Brain microvascular endothelial cell (primary cell): Measurements from ENCODE around the gene TRIM42.

Source experiments
- DNase-seq: peaks from one replicate; pipeline ENCODE4 v3.0.0-alpha.2; 2020
- H3K27ac ChIP-seq: fragments of 250-450 bp; sonication (Bioruptor Pico); 2 replicates; pipeline ENCODE4 v1.5.1; 2020; ENCODE audit warnings: mild to moderate bottlenecking, moderate library complexity
- H3K27me3 ChIP-seq: fragments of 250-450 bp; sonication (Bioruptor Pico); replicated peaks from 2 replicates; pipeline ENCODE4 v1.5.1; 2020; ENCODE audit warnings: mild to moderate bottlenecking
- H3K36me3 ChIP-seq: fragments of 250-450 bp; sonication (Bioruptor Pico); replicated peaks from 2 replicates; pipeline ENCODE4 v1.5.1; 2020; ENCODE audit warnings: mild to moderate bottlenecking
- H3K4me3 ChIP-seq: 2 replicates; pipeline ENCODE4 v1.5.1; 2011; ENCODE audit warnings: low read depth, mild to moderate bottlenecking, control low read depth, low read length, moderate library complexity
- CTCF ChIP-seq: IDR thresholded peaks from 2 replicates; pipeline ENCODE4 v1.5.1; 2011; ENCODE audit warnings: low read depth, mild to moderate bottlenecking, moderate library complexity, low read length, control low read depth, inconsistent platforms; ENCODE audit errors: missing control alignments
- in situ Hi-C: cut with HindIII; loops from 2 replicates; pipeline ENCODE4 v1.10.0; 2017; ENCODE audit warnings: low sequenced_read_pairs, low pct_ligation_motif_present

TRIM42 gene

GRCh38 chr3:140723576-140723975 is 45.7 kb downstream of the TRIM42 start:
- no peaks in the 10 kb centered on the region for H3K27me3 ChIP-seq
- H3K36me3 ChIP-seq, result no peaks in the 10 kb centered on the region
- DNase-seq, result no peak
- in situ Hi-C loops, result no loop called here
- TF ChIP-seq CTCF, result no peak
- no peak overlapping the region for H3K27ac ChIP-seq
- H3K4me3 ChIP-seq, result no peak overlapping the region

GRCh38 chr3:140724856-140725812 is 47.3 kb downstream of the TRIM42 start:
- no peak for TF ChIP-seq CTCF
- in situ Hi-C loops, result no loop called here
- Histone ChIP-seq H3K4me3 (no peak overlapping the region), H3K36me3 (no peaks in the 10 kb centered on the region), H3K27ac (no peak overlapping the region), H3K27me3 (no peaks in the 10 kb centered on the region)
- DNase-seq, result no peak

GRCh38 chr3:140726066-140726465 is 48.2 kb downstream of the TRIM42 start:
- H3K27ac ChIP-seq, result no peak overlapping the region
- no peaks in the 10 kb centered on the region for H3K36me3 ChIP-seq
- H3K27me3 ChIP-seq, result no peaks in the 10 kb centered on the region
- TF ChIP-seq CTCF, result no peak
- H3K4me3 ChIP-seq, result no peak overlapping the region
- in situ Hi-C loops, result no loop called here
- DNase-seq, result no peak

- no peak overlapping the region for H3K27ac ChIP-seq
- no peak for TF ChIP-seq CTCF
- in situ Hi-C loops, result no loop called here
Measured at GRCh38 chr3:140727886-140728285, 50.0 kb downstream of the TRIM42 start.

GRCh38 chr3:140731440-140732119 is 53.7 kb downstream of the TRIM42 start:
- no peak overlapping the region for H3K27ac ChIP-seq
- in situ Hi-C loops, result no loop called here
- H3K4me3 ChIP-seq, result no peak overlapping the region
- no peak for TF ChIP-seq CTCF
- H3K36me3 ChIP-seq, result no peaks in the 10 kb centered on the region
- no peaks in the 10 kb centered on the region for H3K27me3 ChIP-seq
- no peak for DNase-seq

More at GRCh38 chr3:140727886-140728285, 50.0 kb downstream of the TRIM42 start:
- H3K36me3 ChIP-seq, result no peaks in the 10 kb centered on the region
- H3K27me3 ChIP-seq, result no peaks in the 10 kb centered on the region
- DNase-seq, result no peak
- no peak overlapping the region for H3K4me3 ChIP-seq
